Spleen (tissue), 7 donors: ENCODE data around the gene UQCC2.

Experiments used
- POLR2A ChIP-seq, 3 donors: fragments of 450-650 bp; IDR thresholded peaks; one replicate each; pipeline ENCODE4 v1.5.1; 2017; ENCODE audit warnings: antibody characterized with exemption in 3 of 3, mild to moderate bottlenecking in 1 of 3
- TF ChIP-seq, protein P1 (sequence below), 11 experiments: fragments of 200-600 bp in 7 of 11; fragments of 450-650 bp in 4 of 11; sonication (generic) in 4 of 11; IDR thresholded peaks in 8 of 11; conservative IDR thresholded peaks in 3 of 11; 1 replicate in 7 of 11; 2 replicates in 4 of 11; pipeline versions ENCODE4 v1.4.0 to v1.8.0; 2016 to 2021; ENCODE audit warnings: antibody characterized with exemption in 11 of 11, inconsistent platforms in 4 of 11, mild to moderate bottlenecking in 1 of 11
- donor health status: DM: no; HTN: no; CAD: no; lungs with moderate emphysema.
- donor health status: DM: no; HTN: no; CAD: no.
- donor health status: DM: no; HTN: no; CAD: no.

DNA sequence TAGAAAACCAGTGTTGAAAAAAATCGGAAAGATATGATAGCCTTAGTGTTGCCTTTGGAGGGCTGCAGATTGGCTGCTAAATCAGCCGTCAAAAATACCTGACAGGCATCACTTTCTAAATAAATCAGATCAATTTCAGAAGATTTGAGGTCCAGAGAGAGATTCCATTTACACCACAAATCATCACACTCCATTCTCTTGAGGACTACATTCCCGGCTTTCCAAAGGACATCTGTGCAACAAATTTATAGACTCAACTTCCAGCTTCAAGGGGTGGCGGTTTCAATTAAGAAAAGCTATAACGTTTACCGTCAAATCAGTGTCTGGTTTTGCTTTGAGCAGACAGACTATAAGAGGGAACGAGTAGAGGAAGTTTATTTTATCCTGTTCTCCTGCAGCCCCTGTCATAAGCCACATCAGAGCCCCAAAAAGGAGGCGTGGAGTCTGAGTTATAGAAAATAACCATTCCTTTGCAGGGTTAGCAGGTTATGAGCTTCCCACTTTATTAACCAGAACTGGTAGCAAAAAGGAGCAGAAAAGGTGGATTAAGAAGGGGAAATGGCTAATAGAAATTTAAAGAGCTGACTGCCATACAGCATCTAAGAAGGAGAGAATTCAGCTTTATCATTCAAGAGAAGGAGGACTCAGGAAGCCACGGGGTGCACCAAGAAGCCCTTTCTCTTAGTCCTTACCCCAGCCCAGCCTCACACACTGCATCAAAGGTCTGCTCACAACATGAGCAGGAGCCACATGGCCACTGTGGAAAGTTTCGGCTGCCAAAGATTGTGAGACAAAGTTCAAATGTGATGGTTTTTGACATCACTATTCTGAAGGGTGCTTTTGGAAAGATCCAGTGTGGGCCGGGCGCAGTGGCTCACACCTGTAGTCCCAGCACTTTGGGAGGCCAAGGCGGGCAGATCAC lies 12.9 kb upstream of the UQCC2 start:
- TF ChIP-seq, protein P1, sequence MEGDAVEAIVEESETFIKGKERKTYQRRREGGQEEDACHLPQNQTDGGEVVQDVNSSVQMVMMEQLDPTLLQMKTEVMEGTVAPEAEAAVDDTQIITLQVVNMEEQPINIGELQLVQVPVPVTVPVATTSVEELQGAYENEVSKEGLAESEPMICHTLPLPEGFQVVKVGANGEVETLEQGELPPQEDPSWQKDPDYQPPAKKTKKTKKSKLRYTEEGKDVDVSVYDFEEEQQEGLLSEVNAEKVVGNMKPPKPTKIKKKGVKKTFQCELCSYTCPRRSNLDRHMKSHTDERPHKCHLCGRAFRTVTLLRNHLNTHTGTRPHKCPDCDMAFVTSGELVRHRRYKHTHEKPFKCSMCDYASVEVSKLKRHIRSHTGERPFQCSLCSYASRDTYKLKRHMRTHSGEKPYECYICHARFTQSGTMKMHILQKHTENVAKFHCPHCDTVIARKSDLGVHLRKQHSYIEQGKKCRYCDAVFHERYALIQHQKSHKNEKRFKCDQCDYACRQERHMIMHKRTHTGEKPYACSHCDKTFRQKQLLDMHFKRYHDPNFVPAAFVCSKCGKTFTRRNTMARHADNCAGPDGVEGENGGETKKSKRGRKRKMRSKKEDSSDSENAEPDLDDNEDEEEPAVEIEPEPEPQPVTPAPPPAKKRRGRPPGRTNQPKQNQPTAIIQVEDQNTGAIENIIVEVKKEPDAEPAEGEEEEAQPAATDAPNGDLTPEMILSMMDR (IDR thresholded peaks at IDR 0.05 in 8 of 11, conservative IDR thresholded peaks at IDR 0.05 in 3 of 11), result no peak
- TF ChIP-seq POLR2A (IDR thresholded peaks at IDR 0.05), result no peak
